CD4-positive, CD25-positive, alpha-beta regulatory T cell (primary cell): ENCODE data around the gene TEX261. TPM values are rescaled to one million over a fixed set of nuclear protein-coding genes. Genes with fewer than 3 reads are reported as not detected.

ENCODE experiments used
- ATAC-seq, 2 donors: fragments of 150-1000 bp; cut with Tn5 transposase; one replicate each; pipeline ENCODE4 v1.10.0; 2021; ENCODE audit warnings: low read depth in 2 of 2, moderate number of reproducible peaks in 2 of 2, moderate library complexity in 1 of 2
- DNase-seq, 3 donors: peaks; one replicate each; pipeline versions ENCODE4 v3.0.0 to v3.0.0-alpha.2; 2012 to 2022; ENCODE audit warnings: mixed read lengths in 1 of 3
- H3K27ac ChIP-seq: one replicate; pipeline ENCODE4 v1.7.0; 2013; ENCODE audit warnings: mild to moderate bottlenecking, low read length; ENCODE audit not compliant: insufficient read depth, poor library complexity, severe bottlenecking
- H3K27me3 ChIP-seq: one replicate; pipeline ENCODE4 v1.7.0; 2013; ENCODE audit warnings: low read length; ENCODE audit not compliant: control insufficient read depth, insufficient read depth
- H3K36me3 ChIP-seq: one replicate; pipeline ENCODE4 v1.7.0; 2013; ENCODE audit warnings: mild to moderate bottlenecking, low read length, moderate library complexity; ENCODE audit not compliant: control insufficient read depth, insufficient read depth
- H3K4me1 ChIP-seq: 2 replicates; pipeline ENCODE4 v1.7.0; 2013; ENCODE audit warnings: mild to moderate bottlenecking, low read length; ENCODE audit not compliant: insufficient read depth, control insufficient read depth, poor library complexity, severe bottlenecking
- H3K4me3 ChIP-seq: one replicate; pipeline ENCODE4 v1.7.0; 2013; ENCODE audit warnings: low read depth, mild to moderate bottlenecking, low read length, moderate library complexity
- H3K9me3 ChIP-seq, 2 experiments: 1 replicate in 1 of 2; 2 replicates in 1 of 2; pipeline ENCODE4 v1.7.0; 2013; ENCODE audit warnings: low read length in 2 of 2, mild to moderate bottlenecking in 1 of 2, moderate library complexity in 1 of 2; ENCODE audit not compliant: control insufficient read depth in 2 of 2
- H3K27ac Mint-ChIP-seq, 3 donors: one replicate each; pipeline ENCODE4 v1.8.0; 2020 to 2022; ENCODE audit warnings: mild to moderate bottlenecking in 3 of 3, mixed read lengths in 3 of 3, moderate library complexity in 2 of 3
- H3K27me3 Mint-ChIP-seq: one replicate; pipeline ENCODE4 v1.8.0; 2022; ENCODE audit warnings: mild to moderate bottlenecking, mixed read lengths
- H3K36me3 Mint-ChIP-seq: one replicate; pipeline ENCODE4 v1.8.0; 2020; ENCODE audit warnings: mixed read lengths
- H3K4me1 Mint-ChIP-seq, 4 donors: one replicate each; pipeline ENCODE4 v1.8.0; 2020 to 2022; ENCODE audit warnings: mixed read lengths in 4 of 4, mild to moderate bottlenecking in 1 of 4
- H3K4me3 Mint-ChIP-seq, 4 donors: one replicate each; pipeline ENCODE4 v1.8.0; 2020 to 2022; ENCODE audit warnings: mild to moderate bottlenecking in 4 of 4, mixed read lengths in 4 of 4, moderate library complexity in 3 of 4
- H3K9me3 Mint-ChIP-seq, 7 donors: one replicate each; pipeline ENCODE4 v1.8.0; 2020 to 2022; ENCODE audit warnings: mixed read lengths in 7 of 7, mild to moderate bottlenecking in 3 of 7, moderate library complexity in 2 of 7
- polyA plus RNA-seq, 4 donors: library from polyadenylated mRNA; unstranded; fragments of 300-500 nt; fragmentation: Illumina TruSeq; gene quantifications; one replicate each; pipeline ENCODE4 v1.2.3, GENCODE V29; 2021
- total RNA-seq: library from RNA; stranded (reverse); gene quantifications from one replicate; pipeline ENCODE4 v1.2.3, GENCODE V29; 2022

TEX261 gene
- total and polyA plus RNA-seq, 5 donors from 2014 or later, result 30.2 to 37.8 (median 33.2) TPM

GRCh38 chr2:70948337-70949003 lies 46.2 kb downstream of the TEX261 start:
- Histone ChIP-seq H3K27me3 (peaks cover 7% of the 10 kb centered on the region), H3K36me3 (no peaks in the 10 kb centered on the region), H3K4me1 (peaks cover 7% of the 10 kb centered on the region), H3K4me3 (peak overlapping the region; percentile 42), H3K9me3 (no peaks in the 10 kb centered on the region), H3K27ac (no peak overlapping the region)
- Mint-ChIP-seq H3K36me3 (no peaks in the 10 kb centered on the region), H3K4me3 (peak overlapping the region in 3 of 4 donors; percentile 78 to 86 (median 82)), H3K9me3 (no peaks in the 10 kb centered on the region), H3K27me3 (peaks cover 38% of the 10 kb centered on the region), H3K27ac (peak overlapping the region in 2 of 3 donors; percentile 47 to 70), H3K4me1 (peaks cover 0 to 25% (median 11%) of the 10 kb centered on the region in 4 donors)
- ATAC-seq (peak; percentile 86 to 95), DNase-seq (peak; percentile 61 to 72 (median 65))

- Mint-ChIP-seq H3K9me3 (no peaks in the 10 kb centered on the region), H3K27ac (peak overlapping the region in 1 of 3 donors; percentile 70), H3K4me3 (peak overlapping the region in 3 of 4 donors; percentile 78 to 86 (median 82)), H3K4me1 (peaks cover 0 to 25% (median 11%) of the 10 kb centered on the region in 4 donors), H3K27me3 (peaks cover 38% of the 10 kb centered on the region), H3K36me3 (no peaks in the 10 kb centered on the region)
- ATAC-seq, result no peak
- H3K9me3 ChIP-seq, result no peaks in the 10 kb centered on the region
- no peak overlapping the region for H3K4me3 ChIP-seq
- H3K27ac ChIP-seq, result no peak overlapping the region
- H3K27me3 ChIP-seq, result peaks cover 7% of the 10 kb centered on the region
- H3K36me3 ChIP-seq, result no peaks in the 10 kb centered on the region
- no peak for DNase-seq
- peaks cover 7% of the 10 kb centered on the region for H3K4me1 ChIP-seq
These were observed 47.0 kb downstream of the TEX261 start for GRCh38 chr2:70947556-70948184.

- Histone ChIP-seq H3K4me3 (no peak overlapping the region), H3K27ac (no peak overlapping the region), H3K27me3 (peaks cover 7% of the 10 kb centered on the region), H3K4me1 (peaks cover 7% of the 10 kb centered on the region), H3K36me3 (no peaks in the 10 kb centered on the region), H3K9me3 (no peaks in the 10 kb centered on the region)
- peak; percentile 25 to 67 (median 34) for DNase-seq
- Mint-ChIP-seq H3K36me3 (no peaks in the 10 kb centered on the region), H3K4me1 (peaks cover 0 to 25% (median 11%) of the 10 kb centered on the region in 4 donors), H3K27me3 (peaks cover 34% of the 10 kb centered on the region), H3K9me3 (no peaks in the 10 kb centered on the region), H3K4me3 (no peak overlapping the region), H3K27ac (no peak overlapping the region)
- ATAC-seq, result no peak
These were observed 47.7 kb downstream of the TEX261 start for GRCh38 chr2:70946832-70947442.

- Histone ChIP-seq H3K27me3 (peaks cover 5% of the 10 kb centered on the region), H3K4me3 (no peak overlapping the region), H3K9me3 (no peaks in the 10 kb centered on the region), H3K4me1 (peaks cover 7% of the 10 kb centered on the region), H3K27ac (no peak overlapping the region), H3K36me3 (no peaks in the 10 kb centered on the region)
- peaks cover 0 to 19% (median 11%) of the 10 kb centered on the region in 4 donors for H3K4me1 Mint-ChIP-seq
- no peak for ATAC-seq
- no peak for DNase-seq
- peaks cover 38% of the 10 kb centered on the region for H3K27me3 Mint-ChIP-seq
- H3K36me3 Mint-ChIP-seq, result no peaks in the 10 kb centered on the region
- H3K4me3 Mint-ChIP-seq, result no peak overlapping the region
- H3K9me3 Mint-ChIP-seq, result no peaks in the 10 kb centered on the region
- H3K27ac Mint-ChIP-seq, result no peak overlapping the region
These were observed 50.5 kb downstream of the TEX261 start for GRCh38 chr2:70944111-70944690.

GRCh38 chr2:70943205-70943871 lies 51.3 kb downstream of the TEX261 start:
- no peak for ATAC-seq
- no peak for DNase-seq
- H3K27me3 Mint-ChIP-seq, result peaks cover 40% of the 10 kb centered on the region
- Histone ChIP-seq H3K27ac (no peak overlapping the region), H3K36me3 (no peaks in the 10 kb centered on the region), H3K27me3 (peaks cover 5% of the 10 kb centered on the region), H3K9me3 (no peaks in the 10 kb centered on the region), H3K4me1 (peaks cover 3% of the 10 kb centered on the region), H3K4me3 (no peak overlapping the region)
- no peaks in the 10 kb centered on the region for H3K9me3 Mint-ChIP-seq
- H3K36me3 Mint-ChIP-seq, result no peaks in the 10 kb centered on the region
- H3K4me3 Mint-ChIP-seq, result no peak overlapping the region
- no peak overlapping the region for H3K27ac Mint-ChIP-seq
- peaks cover 0 to 15% (median 9%) of the 10 kb centered on the region in 4 donors for H3K4me1 Mint-ChIP-seq

- ATAC-seq, result no peak
- no peak overlapping the region for H3K27ac Mint-ChIP-seq
- H3K36me3 Mint-ChIP-seq, result no peaks in the 10 kb centered on the region
- H3K4me3 ChIP-seq, result no peak overlapping the region
- no peak for DNase-seq
- H3K27me3 ChIP-seq, result peaks cover 2% of the 10 kb centered on the region
- H3K4me1 ChIP-seq, result no peaks in the 10 kb centered on the region
- peaks cover 33% of the 10 kb centered on the region for H3K27me3 Mint-ChIP-seq
- no peak overlapping the region for H3K27ac ChIP-seq
- H3K4me1 Mint-ChIP-seq, result peaks cover 0 to 8% (median 3%) of the 10 kb centered on the region in 4 donors
- H3K36me3 ChIP-seq, result no peaks in the 10 kb centered on the region
- H3K4me3 Mint-ChIP-seq, result no peak overlapping the region
- no peaks in the 10 kb centered on the region for H3K9me3 Mint-ChIP-seq
- no peaks in the 10 kb centered on the region for H3K9me3 ChIP-seq
These were observed 52.1 kb downstream of the TEX261 start for GRCh38 chr2:70942396-70943204.

- Histone ChIP-seq H3K27me3 (peaks cover 2% of the 10 kb centered on the region), H3K4me3 (no peak overlapping the region), H3K27ac (no peak overlapping the region), H3K9me3 (no peaks in the 10 kb centered on the region), H3K4me1 (no peaks in the 10 kb centered on the region), H3K36me3 (no peaks in the 10 kb centered on the region)
- Mint-ChIP-seq H3K4me3 (no peak overlapping the region), H3K27me3 (peaks cover 24% of the 10 kb centered on the region), H3K4me1 (peaks cover 0 to 1% (median under 1%) of the 10 kb centered on the region in 4 donors), H3K9me3 (no peaks in the 10 kb centered on the region), H3K27ac (no peak overlapping the region), H3K36me3 (no peaks in the 10 kb centered on the region)
- no peak for ATAC-seq
- no peak for DNase-seq
These were observed 53.0 kb downstream of the TEX261 start for GRCh38 chr2:70941701-70942100.
